ENCODE measurements around the gene CAPN15. TPM values are rescaled to one million over a fixed set of nuclear protein-coding genes. Genes with fewer than 3 reads are reported as not detected.
A peak's percentile ranks its signal among the peaks of the same experiment; 100 is the strongest.

Gene CAPN15
- total and polyA plus RNA-seq, 7 experiments from 2014 or later = 3.2 to 89.8 (median 52.8) TPM

- ChIA-PET POLR2A (no interaction called here), CTCF (no interaction called here)
- H3K27me3 ChIP-seq (ENCODE audit: control insufficient read depth in 2 of 2, insufficient read depth in 2 of 2, low read length in 2 of 2) = no peaks in the 10 kb centered on the region
- no peak overlapping the region for H3K27ac ChIP-seq (ENCODE audit: low read depth, low read length)
- no peak for DNase-seq
- Mint-ChIP-seq H3K27me3 (no peaks in the 10 kb centered on the region), H3K4me3 (no peak overlapping the region), H3K4me1 (peaks cover 6 to 11% (median 7%) of the 10 kb centered on the region in 7 donors), H3K36me3 (peaks cover 0 to 2% (median 0%) of the 10 kb centered on the region in 5 donors), H3K27ac (no peak overlapping the region), H3K9me3 (no peaks in the 10 kb centered on the region)
- no peak overlapping the region for H3K4me3 ChIP-seq (ENCODE audit: low read length)
- intact Hi-C loops (cut with micrococcal nuclease) = no loop called here
- H3K36me3 ChIP-seq (ENCODE audit: control insufficient read depth in 2 of 3, insufficient read depth in 3 of 3, low read length in 3 of 3) = peaks cover 0 to 19% (median 3%) of the 10 kb centered on the region in 3 experiments
- H3K4me1 ChIP-seq (ENCODE audit: control insufficient read depth in 2 of 2, insufficient read depth in 2 of 2, low read length in 2 of 2) = peaks cover 2 to 8% of the 10 kb centered on the region in 2 donors
- no peak for ATAC-seq
- no peaks in the 10 kb centered on the region for H3K9me3 ChIP-seq (ENCODE audit: control insufficient read depth in 2 of 3, low read length in 3 of 3)
These were observed 6.7 kb upstream of the CAPN15 start for GRCh38 chr16:520847-521246.

DNA sequence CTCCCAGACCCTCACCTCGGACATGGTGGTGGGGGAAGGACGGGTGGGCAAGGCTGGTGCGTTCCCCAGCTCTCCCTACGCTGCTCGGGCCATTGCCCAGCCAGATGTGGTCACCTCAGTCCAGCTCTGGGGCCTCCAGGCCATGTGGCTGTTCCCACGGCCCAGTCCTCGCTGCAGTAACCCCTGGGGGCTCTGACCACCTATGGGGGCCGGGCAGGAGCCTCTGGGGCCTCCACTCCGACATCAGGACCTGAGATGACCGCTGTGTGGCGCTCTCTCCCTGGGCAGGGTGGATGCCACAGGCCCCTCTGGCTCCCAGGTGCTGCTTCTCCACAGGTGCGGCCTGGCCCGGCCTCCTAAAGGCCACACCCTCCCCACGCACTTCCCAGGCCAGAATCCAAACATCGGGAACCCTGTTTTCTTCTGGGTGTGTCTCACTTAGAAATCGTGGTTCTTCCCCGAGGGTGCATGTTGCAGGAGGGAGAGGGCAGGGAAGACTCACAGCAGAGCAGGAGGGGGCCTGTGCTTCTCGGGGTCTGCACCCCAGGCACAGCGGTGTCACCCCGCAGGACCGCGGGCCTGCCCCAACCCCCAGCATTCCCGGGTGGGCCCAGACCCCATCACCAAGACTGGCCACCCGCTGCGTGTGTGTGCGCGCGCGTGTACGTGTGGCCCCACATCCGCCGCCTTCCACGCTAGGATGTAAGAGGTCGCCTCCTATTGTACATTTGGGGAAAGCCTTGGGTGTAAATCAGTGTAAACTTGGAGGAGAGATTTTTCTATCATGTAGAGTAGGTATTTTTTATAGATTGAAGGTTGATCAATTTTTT is 5.9 kb upstream of the CAPN15 start:
- Histone ChIP-seq H3K36me3 (ENCODE audit: control insufficient read depth in 2 of 3, insufficient read depth in 3 of 3, low read length in 3 of 3) (peaks cover 0 to 19% (median 3%) of the 10 kb centered on the region in 3 experiments), H3K27ac (ENCODE audit: low read depth, low read length) (no peak overlapping the region), H3K4me1 (ENCODE audit: control insufficient read depth in 2 of 2, insufficient read depth in 2 of 2, low read length in 2 of 2) (peaks cover 10 to 16% of the 10 kb centered on the region in 2 donors), H3K4me3 (ENCODE audit: low read length) (no peak overlapping the region), H3K9me3 (ENCODE audit: control insufficient read depth in 2 of 3, low read length in 3 of 3) (no peaks in the 10 kb centered on the region), H3K27me3 (ENCODE audit: control insufficient read depth in 2 of 2, insufficient read depth in 2 of 2, low read length in 2 of 2) (no peaks in the 10 kb centered on the region)
- no peaks in the 10 kb centered on the region for H3K27me3 Mint-ChIP-seq
- ChIA-PET CTCF (no interaction called here), POLR2A (interaction anchor here (1.1 kb wide), 1 partner anchor 9 kb away, joined by 4 read pairs; no protein-coding TSS in a partner anchor)
- H3K36me3 Mint-ChIP-seq = peaks cover 0 to 2% (median 0%) of the 10 kb centered on the region in 5 donors
- intact Hi-C loops (cut with micrococcal nuclease) = no loop called here
- H3K4me3 Mint-ChIP-seq = no peak overlapping the region
- no peaks in the 10 kb centered on the region for H3K9me3 Mint-ChIP-seq
- peaks cover 11 to 17% (median 12%) of the 10 kb centered on the region in 7 donors for H3K4me1 Mint-ChIP-seq
- no peak for ATAC-seq
- no peak overlapping the region for H3K27ac Mint-ChIP-seq
- no peak for DNase-seq

GRCh38 chr16:522320-523096 is 5.0 kb upstream of the CAPN15 start:
- intact Hi-C loops (cut with micrococcal nuclease) = no loop called here
- no peak overlapping the region for H3K27ac ChIP-seq (ENCODE audit: low read depth, low read length)
- Mint-ChIP-seq H3K4me3 (no peak overlapping the region), H3K27me3 (no peaks in the 10 kb centered on the region), H3K9me3 (no peaks in the 10 kb centered on the region), H3K4me1 (peaks cover 13 to 20% (median 14%) of the 10 kb centered on the region in 7 donors), H3K36me3 (peaks cover 0 to 2% (median 0%) of the 10 kb centered on the region in 5 donors), H3K27ac (peak overlapping the region in 2 of 9 donors; percentile 19 to 53)
- H3K9me3 ChIP-seq (ENCODE audit: control insufficient read depth in 2 of 3, low read length in 3 of 3) = no peaks in the 10 kb centered on the region
- ChIA-PET POLR2A (interaction anchor here (1.1 kb wide), 1 partner anchor 8 kb away, joined by 4 read pairs; no protein-coding TSS in a partner anchor), CTCF (interaction anchor here (0.6 to 0.7 kb wide), 2 partner anchors 64 to 73 kb away, joined by 3 read pairs; no protein-coding TSS in a partner anchor)
- H3K4me3 ChIP-seq (ENCODE audit: low read length) = no peak overlapping the region
- DNase-seq (no peak), ATAC-seq (no peak)
- peaks cover 11 to 17% of the 10 kb centered on the region in 2 donors for H3K4me1 ChIP-seq (ENCODE audit: control insufficient read depth in 2 of 2, insufficient read depth in 2 of 2, low read length in 2 of 2)
- H3K27me3 ChIP-seq (ENCODE audit: control insufficient read depth in 2 of 2, insufficient read depth in 2 of 2, low read length in 2 of 2) = no peaks in the 10 kb centered on the region
- peaks cover 0 to 19% (median 3%) of the 10 kb centered on the region in 3 experiments for H3K36me3 ChIP-seq (ENCODE audit: control insufficient read depth in 2 of 3, insufficient read depth in 3 of 3, low read length in 3 of 3)

DNA sequence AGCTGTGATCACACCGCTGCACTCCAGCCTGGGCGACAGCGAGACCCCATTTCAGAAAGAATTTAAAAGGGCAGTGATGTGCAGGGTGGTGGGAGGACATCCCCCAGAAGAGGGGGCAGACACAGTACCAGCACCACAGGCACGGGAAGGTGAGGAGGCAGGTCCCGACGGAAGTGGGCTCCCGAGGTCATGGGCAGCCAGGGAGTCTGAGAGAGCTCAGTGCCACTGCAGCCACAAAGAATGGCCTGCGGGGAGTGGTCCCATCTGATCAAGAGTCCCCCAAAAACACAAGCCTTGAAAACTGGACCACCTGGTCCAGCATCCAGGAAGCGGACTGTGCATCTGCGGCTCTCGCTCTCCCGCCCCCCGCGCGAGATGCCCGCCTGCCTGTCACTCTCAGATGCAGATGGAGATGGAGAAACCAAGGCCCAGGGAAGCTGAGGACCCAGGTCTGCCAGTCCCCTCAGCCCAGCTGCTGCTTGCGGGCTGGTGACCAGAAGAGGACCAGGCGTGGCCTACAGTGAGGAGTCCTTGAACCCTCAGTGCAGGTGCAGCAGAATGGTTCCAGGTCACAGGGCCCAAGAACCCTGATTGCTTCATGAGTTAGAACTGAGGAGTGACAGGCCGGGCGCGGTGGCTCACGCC is 4.3 kb upstream of the CAPN15 start:
- H3K36me3 ChIP-seq (ENCODE audit: control insufficient read depth in 2 of 3, insufficient read depth in 3 of 3, low read length in 3 of 3) = peaks cover 0 to 19% (median 3%) of the 10 kb centered on the region in 3 experiments
- H3K4me3 Mint-ChIP-seq = peak overlapping the region in 1 of 10 donors; percentile 5
- no peak overlapping the region for H3K27ac ChIP-seq (ENCODE audit: low read depth, low read length)
- H3K9me3 Mint-ChIP-seq = no peaks in the 10 kb centered on the region
- ChIA-PET CTCF (no interaction called here), POLR2A (interaction anchor here (1.1 kb wide), 1 partner anchor 8 kb away, joined by 4 read pairs; no protein-coding TSS in a partner anchor)
- peak overlapping the region in 3 of 9 donors; percentile 38 to 64 (median 53) for H3K27ac Mint-ChIP-seq
- H3K27me3 ChIP-seq (ENCODE audit: control insufficient read depth in 2 of 2, insufficient read depth in 2 of 2, low read length in 2 of 2) = no peaks in the 10 kb centered on the region
- no peak for DNase-seq
- H3K9me3 ChIP-seq (ENCODE audit: control insufficient read depth in 2 of 3, low read length in 3 of 3) = no peaks in the 10 kb centered on the region
- no peak for ATAC-seq
- H3K36me3 Mint-ChIP-seq = peaks cover 0 to 2% (median 0%) of the 10 kb centered on the region in 5 donors
- peaks cover 11 to 17% of the 10 kb centered on the region in 2 donors for H3K4me1 ChIP-seq (ENCODE audit: control insufficient read depth in 2 of 2, insufficient read depth in 2 of 2, low read length in 2 of 2)
- no peak overlapping the region for H3K4me3 ChIP-seq (ENCODE audit: low read length)
- intact Hi-C loops (cut with micrococcal nuclease) = no loop called here
- H3K4me1 Mint-ChIP-seq = peaks cover 13 to 20% (median 14%) of the 10 kb centered on the region in 7 donors
- H3K27me3 Mint-ChIP-seq = no peaks in the 10 kb centered on the region

GRCh38 chr16:524274-525040 is 3.1 kb upstream of the CAPN15 start:
- no peak overlapping the region for H3K27ac ChIP-seq (ENCODE audit: low read depth, low read length)
- no peaks in the 10 kb centered on the region for H3K27me3 ChIP-seq (ENCODE audit: control insufficient read depth in 2 of 2, insufficient read depth in 2 of 2, low read length in 2 of 2)
- intact Hi-C loops (cut with micrococcal nuclease) = loop anchor here in 1 of 2 donors (5.0 kb wide), 4 partner anchors 122 to 828 kb away; partner anchors contain the start of genes DECR2, FAM234A, GNPTG and MRPL28
- ChIA-PET CTCF (interaction anchor here (0.6 kb wide), 1 partner anchor 216 kb away, joined by 4 read pairs; no protein-coding TSS in a partner anchor), POLR2A (no interaction called here)
- H3K27me3 Mint-ChIP-seq = no peaks in the 10 kb centered on the region
- H3K4me1 Mint-ChIP-seq = peaks cover 20 to 26% (median 23%) of the 10 kb centered on the region in 7 donors
- H3K9me3 ChIP-seq (ENCODE audit: control insufficient read depth in 2 of 3, low read length in 3 of 3) = no peaks in the 10 kb centered on the region
- peak overlapping the region in 3 of 9 donors; percentile 20 to 93 (median 31) for H3K27ac Mint-ChIP-seq
- peaks cover 0 to 2% (median 0%) of the 10 kb centered on the region in 5 donors for H3K36me3 Mint-ChIP-seq
- peaks cover 16 to 21% of the 10 kb centered on the region in 2 donors for H3K4me1 ChIP-seq (ENCODE audit: control insufficient read depth in 2 of 2, insufficient read depth in 2 of 2, low read length in 2 of 2)
- H3K9me3 Mint-ChIP-seq = no peaks in the 10 kb centered on the region
- no peak overlapping the region for H3K4me3 ChIP-seq (ENCODE audit: low read length)
- no peak for ATAC-seq
- peak overlapping the region in 1 of 10 donors; percentile 18 for H3K4me3 Mint-ChIP-seq
- DNase-seq = no peak
- H3K36me3 ChIP-seq (ENCODE audit: control insufficient read depth in 2 of 3, insufficient read depth in 3 of 3, low read length in 3 of 3) = peaks cover 0 to 14% (median 1%) of the 10 kb centered on the region in 3 experiments

All from naive thymus-derived CD4-positive, alpha-beta T cell (primary cell).